Esophagus squamous epithelium (tissue), 5 donors: ENCODE results near the gene RPA1. TPM values are rescaled to one million over a fixed set of nuclear protein-coding genes. Genes with fewer than 3 reads are reported as not detected.
A peak's percentile ranks its signal among the peaks of the same experiment; 100 is the strongest.

Experiments used
- DNase-seq: peaks from one replicate; lab custom pipeline; 2025; lab: John Stamatoyannopoulos, UW
- H3K27ac ChIP-seq, 4 donors: fragments of 200-600 bp; sonication (generic); one replicate each; pipeline ENCODE4 v1.5.1; 2016 to 2019; ENCODE audit warnings: mild to moderate bottlenecking in 1 of 4
- H3K27me3 ChIP-seq, 4 donors: fragments of 200-600 bp; sonication (generic); 1 replicate in 3 of 4; 2 replicates in 1 of 4; pipeline versions ENCODE4 v1.5.1 to v1.6.0; 2017 to 2021; ENCODE audit warnings: antibody characterized with exemption in 1 of 4
- H3K36me3 ChIP-seq, 3 donors: fragments of 200-600 bp; sonication (generic); one replicate each; pipeline ENCODE4 v1.5.1; 2016 to 2019
- H3K4me1 ChIP-seq, 3 donors: fragments of 200-600 bp; sonication (generic); one replicate each; pipeline ENCODE4 v1.5.1; 2017 to 2019
- H3K4me3 ChIP-seq, 4 donors: fragments of 200-600 bp; sonication (generic); 1 replicate in 3 of 4; 2 replicates in 1 of 4; pipeline ENCODE4 v1.5.1; 2016 to 2019; ENCODE audit warnings: mild to moderate bottlenecking in 2 of 4, moderate library complexity in 1 of 4
- H3K9me3 ChIP-seq, 3 donors: fragments of 200-600 bp; sonication (generic); one replicate each; pipeline ENCODE4 v1.5.1; 2016 to 2019
- CTCF ChIP-seq, 6 experiments: fragments of 450-650 bp in 4 of 6; fragments of 200-600 bp in 2 of 6; sonication (generic) in 2 of 6; IDR thresholded peaks; one replicate each; pipeline ENCODE4 v1.5.1; 2016 to 2019; ENCODE audit warnings: antibody characterized with exemption in 6 of 6, mild to moderate bottlenecking in 4 of 6, moderate library complexity in 4 of 6
- POLR2A ChIP-seq, 4 donors: fragments of 450-650 bp; IDR thresholded peaks; one replicate each; pipeline ENCODE4 v1.6.1; 2017; ENCODE audit warnings: antibody characterized with exemption in 4 of 4, mild to moderate bottlenecking in 4 of 4, moderate library complexity in 3 of 4
- WGBS, 2 donors: methylation state at CpG; one replicate each; pipeline ENCODE4 v1.1.5; 2018; 5-methylcytosine and 5-hydroxymethylcytosine counted together
- intact Hi-C: fragments of 100-400 bp; cut with DNase I; formaldehyde crosslinking; loops from one replicate; pipeline ENCODE4 v1.15.0; 2022
- total RNA-seq, 4 donors: library from RNA; depleted of rRNA; stranded (reverse); fragments of >200 nt; gene quantifications; one replicate each; pipeline ENCODE4 v1.1.0, GENCODE V29; 2016
- donor health status: DM: yes; HTN: yes; CAD: no.

Gene RPA1
- total RNA-seq, 4 donors from 2014 or later = 16.3 to 29.8 (median 25.6) TPM

GRCh38 chr17:1907216-1907631 is 77.4 kb downstream of the RPA1 start:
- peaks cover 0 to 87% (median 13%) of the 10 kb centered on the region in 4 donors for H3K27me3 ChIP-seq
- intact Hi-C loops = loop anchor here (5.0 kb wide), 1 partner anchor 120 kb away; the partner anchor contains the start of gene RTN4RL1
- WGBS, 2 donors = 69 to 83% methylated on average over 5 to 14 of the region's 17 CpGs

GRCh38 chr17:1907909-1908698 is 78.3 kb downstream of the RPA1 start:
- intact Hi-C loops = loop anchor here (5.0 kb wide), 1 partner anchor 119 kb away; the partner anchor contains the start of gene RTN4RL1

More at GRCh38 chr17:1907216-1907631, 77.4 kb downstream of the RPA1 start:
- no peaks in the 10 kb centered on the region for H3K36me3 ChIP-seq
- no peak overlapping the region for H3K27ac ChIP-seq
- H3K4me3 ChIP-seq = no peak overlapping the region
- H3K4me1 ChIP-seq = peaks cover 12 to 26% (median 13%) of the 10 kb centered on the region in 3 donors
- no peak for DNase-seq
- TF ChIP-seq POLR2A (IDR thresholded peaks at IDR 0.05) (no peak), CTCF (IDR thresholded peaks at IDR 0.05) (no peak)
- no peaks in the 10 kb centered on the region for H3K9me3 ChIP-seq

GRCh38 chr17:1908699-1909309 is 79.0 kb downstream of the RPA1 start:
- no peaks in the 10 kb centered on the region for H3K36me3 ChIP-seq
- peak overlapping the region in 3 of 4 donors; percentile 23 to 55 (median 35) for H3K4me3 ChIP-seq
- 5 to 9% methylated on average over 6 to 16 of the region's 22 CpGs for WGBS, 2 donors
- peaks cover 12 to 26% (median 13%) of the 10 kb centered on the region in 3 donors for H3K4me1 ChIP-seq
- H3K9me3 ChIP-seq = no peaks in the 10 kb centered on the region
- intact Hi-C loops = loop anchor here (5.0 kb wide), 1 partner anchor 118 kb away; the partner anchor contains the start of gene RTN4RL1
- H3K27me3 ChIP-seq = peaks cover 0 to 98% (median 15%) of the 10 kb centered on the region in 4 donors
- peak; percentile 37 to 78 (median 68) for TF ChIP-seq CTCF (IDR thresholded peaks at IDR 0.05)
- TF ChIP-seq POLR2A (IDR thresholded peaks at IDR 0.05) = no peak
- no peak for DNase-seq
- H3K27ac ChIP-seq = no peak overlapping the region

More at GRCh38 chr17:1907909-1908698, 78.3 kb downstream of the RPA1 start:
- WGBS, 2 donors = 18 to 27% methylated on average over 11 to 22 of the region's 49 CpGs
- TF ChIP-seq POLR2A (IDR thresholded peaks at IDR 0.05) = no peak
- no peak for TF ChIP-seq CTCF (IDR thresholded peaks at IDR 0.05)
- Histone ChIP-seq H3K4me3 (peak overlapping the region in 3 of 4 donors; percentile 23 to 55 (median 35)), H3K36me3 (no peaks in the 10 kb centered on the region), H3K27ac (no peak overlapping the region), H3K27me3 (peaks cover 0 to 95% (median 15%) of the 10 kb centered on the region in 4 donors), H3K4me1 (peaks cover 12 to 26% (median 13%) of the 10 kb centered on the region in 3 donors), H3K9me3 (no peaks in the 10 kb centered on the region)
- DNase-seq = no peak

- H3K9me3 ChIP-seq = no peaks in the 10 kb centered on the region
- peaks cover 0 to 98% (median 13%) of the 10 kb centered on the region in 4 donors for H3K27me3 ChIP-seq
- intact Hi-C loops = loop anchor here (5.0 kb wide), 1 partner anchor 117 kb away; the partner anchor contains the start of gene RTN4RL1
- H3K4me3 ChIP-seq = no peak overlapping the region
- no peak for DNase-seq
- no peaks in the 10 kb centered on the region for H3K36me3 ChIP-seq
- 69% methylated on average over 3 of the region's 3 CpGs for WGBS, 2 donors
- no peak for TF ChIP-seq POLR2A (IDR thresholded peaks at IDR 0.05)
- TF ChIP-seq CTCF (IDR thresholded peaks at IDR 0.05) = no peak
- peaks cover 12 to 26% (median 13%) of the 10 kb centered on the region in 3 donors for H3K4me1 ChIP-seq
- H3K27ac ChIP-seq = no peak overlapping the region
Observed at GRCh38 chr17:1909985-1910384, 80.2 kb downstream of the RPA1 start.
